HepG2 (cell line): ENCODE measurements around the gene PIKFYVE. TPM values are rescaled to one million over a fixed set of nuclear protein-coding genes. Genes with fewer than 3 reads are reported as not detected.

Experiments used
- ATAC-seq: fragments of 200-7000 bp; cut with Tn5 transposase; 3 replicates; pipeline ENCODE4 v1.9.1; 2020; ENCODE audit warnings: mild to moderate bottlenecking, moderate library complexity
- BruUV-seq: library from RNA; stranded (reverse); fragments of 400-500 nt; replicated peaks from 2 replicates; lab custom pipeline; 2021; lab: Mats Ljungman, UMichigan
- CTCF ChIA-PET: fragments of 300-600 bp; formaldehyde crosslinking; extraction: SDS; loops from one replicate; lab custom pipeline; 2021; ENCODE audit warnings: low total read pairs, inconsistent platforms, low intra/inter-chr PET ratio; lab: Yijun Ruan, JAX
- POLR2A ChIA-PET: fragments of 350-600 bp; sonication (Branson Sonifier 250); formaldehyde crosslinking; loops from one replicate; lab custom pipeline; 2020; ENCODE audit warnings: antibody characterized with exemption, inconsistent platforms; lab: Yijun Ruan, JAX
- DNase-seq: peaks from one replicate; pipeline ENCODE4 v3.0.0-alpha.2; 2015; ENCODE audit warnings: low spot score
- FAIRE-seq: peaks from 3 replicates; lab custom pipeline; 2011; peaks lifted over from hg19 to GRCh38; lab: Jason Lieb, UNC
- H2AFZ ChIP-seq: one replicate; pipeline ENCODE4 v1.6.1; 2011; ENCODE audit warnings: low read length, inconsistent platforms
- H3K27ac ChIP-seq: fragments of 300-600 bp; 3 replicates; pipeline ENCODE4 v1.8.0; 2011; ENCODE audit warnings: mixed run types, mild to moderate bottlenecking, mixed read lengths, low read length, inconsistent platforms; ENCODE audit not compliant: insufficient read depth; ENCODE audit errors: extremely low read length
- H3K27me3 ChIP-seq, 2 experiments: fragments of 200-600 bp in 1 of 2; 2 replicates in 1 of 2; 3 replicates in 1 of 2; pipeline versions ENCODE4 v1.6.0 to v1.8.0; 2011; ENCODE audit warnings: low read length in 2 of 2, mild to moderate bottlenecking in 2 of 2, moderate library complexity in 2 of 2, inconsistent platforms in 1 of 2; ENCODE audit not compliant: insufficient read depth in 2 of 2, control insufficient read depth in 1 of 2
- H3K36me3 ChIP-seq, 2 experiments: fragments of 200-600 bp in 1 of 2; replicated peaks in 1 of 2; 2 replicates in 1 of 2; 3 replicates in 1 of 2; pipeline versions ENCODE4 v1.5.1 to v1.8.0; 2011; ENCODE audit warnings: low read length in 2 of 2, inconsistent platforms in 1 of 2; ENCODE audit not compliant: insufficient read depth in 2 of 2, control insufficient read depth in 1 of 2
- H3K4me1 ChIP-seq: 2 replicates; pipeline ENCODE4 v1.5.1; 2012; ENCODE audit warnings: low read length, inconsistent platforms; ENCODE audit not compliant: insufficient read depth
- H3K4me2 ChIP-seq: 2 replicates; pipeline ENCODE4 v1.6.0; 2011; ENCODE audit warnings: low read depth, low read length, inconsistent platforms
- H3K4me3 ChIP-seq, 3 experiments: fragments of 200-600 bp in 1 of 3; sonication (generic), shearing (Covaris generic) in 1 of 3; replicated peaks in 1 of 3; 2 replicates each; pipeline ENCODE4 v1.5.1; 2011 to 2016; ENCODE audit warnings: low read length in 3 of 3, inconsistent platforms in 2 of 3, low read depth in 2 of 3, mild to moderate bottlenecking in 2 of 3, control low read depth in 1 of 3, mixed read lengths in 1 of 3; ENCODE audit not compliant: insufficient read depth in 1 of 3
- H3K79me2 ChIP-seq: one replicate; pipeline ENCODE4 v1.6.1; 2011; ENCODE audit warnings: low read length, inconsistent platforms; ENCODE audit not compliant: insufficient read depth
- H3K9ac ChIP-seq: 2 replicates; pipeline ENCODE4 v1.6.0; 2011; ENCODE audit warnings: mild to moderate bottlenecking, low read depth, low read length, inconsistent platforms; ENCODE audit not compliant: insufficient read depth
- H3K9me3 ChIP-seq: 2 replicates; pipeline ENCODE4 v1.5.1; 2012; ENCODE audit warnings: mild to moderate bottlenecking, low read length
- H4K20me1 ChIP-seq: 2 replicates; pipeline ENCODE4 v1.6.0; 2011; ENCODE audit warnings: inconsistent platforms, mild to moderate bottlenecking, low read length, moderate library complexity; ENCODE audit not compliant: insufficient read depth
- AHDC1 ChIP-seq: sonication (generic); formaldehyde crosslinking; IDR thresholded peaks from 2 replicates; pipeline ENCODE4 v1.5.1; 2020; ENCODE audit warnings: mild to moderate bottlenecking, missing genetic modification reagents, borderline replicate concordance
- ASH2L ChIP-seq: fragments of 300-600, 200-600 bp; sonication (generic); IDR thresholded peaks from 2 replicates; pipeline ENCODE4 v1.7.0; 2017; ENCODE audit warnings: low read depth, mild to moderate bottlenecking, moderate library complexity, mixed read lengths, low read length; ENCODE audit not compliant: insufficient read length
- ATF6 ChIP-seq: sonication (generic); formaldehyde crosslinking; conservative IDR thresholded peaks from 2 replicates; pipeline ENCODE4 v1.4.0; 2020; ENCODE audit warnings: missing genetic modification reagents
- HIVEP1 ChIP-seq: sonication (generic); formaldehyde crosslinking; IDR thresholded peaks from 2 replicates; pipeline ENCODE4 v1.4.0; 2020; ENCODE audit warnings: mild to moderate bottlenecking, missing genetic modification reagents
- KDM1A ChIP-seq: IDR thresholded peaks from 2 replicates; pipeline ENCODE4 v1.6.1; 2016; ENCODE audit warnings: missing compliant biosample characterization
- KLF11 ChIP-seq: IDR thresholded peaks from 2 replicates; pipeline ENCODE4 v1.6.1; 2016; ENCODE audit warnings: missing compliant biosample characterization
- MIER3 ChIP-seq: IDR thresholded peaks from 2 replicates; pipeline ENCODE4 v1.6.1; 2016; ENCODE audit warnings: missing compliant biosample characterization, borderline replicate concordance
- PCBP2 ChIP-seq: fragments of 200-400 bp; formaldehyde crosslinking; optimal IDR thresholded peaks from 2 replicates; pipeline ENCODE3; 2018; ENCODE audit warnings: low read length, low read depth; ENCODE audit not compliant: poor library complexity, severe bottlenecking
- SIX4 ChIP-seq: sonication (generic); formaldehyde crosslinking; IDR thresholded peaks from 2 replicates; pipeline ENCODE4 v1.4.0; 2020; ENCODE audit warnings: missing genetic modification reagents
- TCF12 ChIP-seq, 2 experiments: fragments of 450-650 bp in 1 of 2; sonication (generic) in 1 of 2; formaldehyde crosslinking in 1 of 2; IDR thresholded peaks; 2 replicates each; pipeline versions ENCODE4 v1.6.1 to v1.8.0; 2017 to 2022; ENCODE audit warnings: antibody characterized with exemption in 1 of 2, mild to moderate bottlenecking in 1 of 2, missing genetic modification reagents in 1 of 2, moderate library complexity in 1 of 2
- ZNF326 ChIP-seq: sonication (generic); formaldehyde crosslinking; IDR thresholded peaks from 2 replicates; pipeline ENCODE4 v1.4.0; 2020; ENCODE audit warnings: missing genetic modification reagents, borderline replicate concordance
- ZNF792 ChIP-seq: IDR thresholded peaks from 2 replicates; pipeline ENCODE4 v1.6.1; 2016
- WGBS: methylation state at CpG from one replicate; pipeline ENCODE4 v1.1.6; 2017; ENCODE audit warnings: low lambda C conversion rate; 5-methylcytosine and 5-hydroxymethylcytosine counted together
- in situ Hi-C: cut with HindIII; loops from 2 replicates; pipeline ENCODE4 v1.10.0; 2017; ENCODE audit warnings: low pct_unique_long_range_greater_than_20kb; ENCODE audit not compliant: extremely low pct_ligation_motif_present
- intact Hi-C: fragments of 100-400 bp; cut with micrococcal nuclease; formaldehyde crosslinking; loops from one replicate; pipeline ENCODE4 v1.10.0; 2022; ENCODE audit not compliant: unreplicated experiment
- polyA plus RNA-seq, 8 experiments: library from polyadenylated mRNA; depleted of rRNA in 3 of 8; stranded (reverse) in 7 of 8; unstranded in 1 of 8; fragments of >200 nt; fragmentation: Illumina TruSeq in 4 of 8; extraction: Trizol in 4 of 8; gene quantifications; 2 replicates each; pipeline versions ENCODE4 v1.2.1 to v1.2.3, GENCODE V29; 2011 to 2016; ENCODE audit warnings: low read depth in 4 of 8, missing spikeins in 1 of 8, mixed read lengths in 1 of 8; ENCODE audit not compliant: insufficient read depth in 1 of 8
- total RNA-seq, 5 experiments: library from RNA; depleted of rRNA; stranded (reverse); fragments of >200 nt; fragmentation: Illumina TruSeq; extraction: Trizol; gene quantifications; 2 replicates each; pipeline ENCODE4 v1.2.3, GENCODE V29; 2016; ENCODE audit warnings: low read depth in 1 of 5
- TF ChIP-seq, protein P1 (sequence below): sonication (generic); formaldehyde crosslinking; IDR thresholded peaks from 2 replicates; pipeline ENCODE4 v1.5.0; 2020; ENCODE audit warnings: missing genetic modification reagents, mild to moderate bottlenecking, borderline replicate concordance

Gene PIKFYVE
- total and polyA plus RNA-seq, 2 of the 13 experiments (the other 11 are each of a cell fraction or from before 2014, with no cell fraction given) = 20.2 to 21.7 TPM

GRCh38 chr2:208254118-208254870 is 11.8 kb upstream of the PIKFYVE start:
- Histone ChIP-seq H3K36me3 (peaks cover 3 to 38% of the 10 kb centered on the region in 2 experiments; a peak in 4 of 5 replicates), H3K9me3 (no peaks in the 10 kb centered on the region), H4K20me1 (no peaks in the 10 kb centered on the region), H3K27me3 (no peaks in the 10 kb centered on the region; a peak in 2 of 5 replicates), H2AFZ (no peak overlapping the region), H3K4me1 (peaks cover 72% of the 10 kb centered on the region), H3K27ac (peak overlapping the region; percentile 97), H3K9ac (peak overlapping the region; percentile 91), H3K4me3 (peak overlapping the region; percentile 85 to 100 (median 100)), H3K79me2 (peaks cover 41% of the 10 kb centered on the region), H3K4me2 (peak overlapping the region; percentile 95)
- ChIA-PET POLR2A (interaction anchor here (0.6 to 7.8 kb wide), 30 partner anchors 9 to 1917 kb away, joined by 3 to 145 read pairs (median 4); partner anchors contain the start of genes CCNYL1, CREB1, FZD5 and KANSL1L), CTCF (interaction anchor here (1.1 to 2.4 kb wide), 5 partner anchors 11 to 152 kb away, joined by 4 to 11 read pairs (median 4); no protein-coding TSS in a partner anchor)
- ATAC-seq (peak; percentile 83), FAIRE-seq (no peak), DNase-seq (peak; percentile 94)
- BruUV-seq = no TSS peak
- WGBS = under 1% methylated on average over 32 of the region's 36 CpGs
- in situ Hi-C loops (loop anchor here (5.0 to 25.0 kb wide), 2 partner anchors 77 to 542 kb away; partner anchors contain the start of gene CCNYL1), intact Hi-C loops (no loop called here)
- TF ChIP-seq, protein P1, sequence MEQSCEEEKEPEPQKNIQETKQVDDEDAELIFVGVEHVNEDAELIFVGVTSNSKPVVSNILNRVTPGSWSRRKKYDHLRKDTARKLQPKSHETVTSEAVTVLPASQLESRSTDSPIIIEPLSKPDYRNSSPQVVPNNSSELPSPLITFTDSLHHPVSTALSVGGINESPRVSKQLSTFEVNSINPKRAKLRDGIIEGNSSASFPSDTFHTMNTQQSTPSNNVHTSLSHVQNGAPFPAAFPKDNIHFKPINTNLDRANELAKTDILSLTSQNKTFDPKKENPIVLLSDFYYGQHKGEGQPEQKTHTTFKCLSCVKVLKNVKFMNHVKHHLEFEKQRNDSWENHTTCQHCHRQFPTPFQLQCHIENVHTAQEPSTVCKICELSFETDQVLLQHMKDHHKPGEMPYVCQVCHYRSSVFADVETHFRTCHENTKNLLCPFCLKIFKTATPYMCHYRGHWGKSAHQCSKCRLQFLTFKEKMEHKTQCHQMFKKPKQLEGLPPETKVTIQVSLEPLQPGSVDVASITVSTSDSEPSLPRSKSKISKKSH = peak; percentile 80; the same call in 1 of the 2 replicates
- TF ChIP-seq AHDC1 (CRISPR knock-in tag) (peak; percentile 85), KDM1A (CRISPR knock-in tag) (0 out of 2 replicates have a peak, but pooled peaks have one; percentile 12), MIER3 (peak; percentile 93; the same call in 1 of the 2 replicates), SIX4 (peak; percentile 7), KLF11 (peak; percentile 84; the same call in 1 of the 2 replicates), ATF6 (CRISPR knock-in tag) (no peak; the same call in 1 of the 2 replicates), HIVEP1 (CRISPR knock-in tag) (peak; percentile 88), ZNF792 (CRISPR knock-in tag) (no peak), PCBP2 (no peak), ZNF326 (CRISPR knock-in tag) (no peak), ASH2L (peak; percentile 77), TCF12 (IDR thresholded peaks at IDR 0.05) (no peak), TCF12 (CRISPR knock-in tag; IDR thresholded peaks at IDR 0.05) (peak; percentile 94)
